Testis (tissue), 3 donors: ENCODE data around the gene AGO3. TPM values are rescaled to one million over a fixed set of nuclear protein-coding genes. Genes with fewer than 3 reads are reported as not detected.

Source experiments
- DNase-seq: peaks from one replicate; pipeline ENCODE4 v3.0.0-alpha.2; 2019
- H3K27ac ChIP-seq, 2 donors: fragments of 200-600 bp; sonication (generic); one replicate each; pipeline ENCODE4 v1.5.1; 2019
- H3K27me3 ChIP-seq: fragments of 200-600 bp; sonication (generic); one replicate; pipeline ENCODE4 v1.5.1; 2019
- H3K36me3 ChIP-seq: fragments of 200-600 bp; sonication (generic); one replicate; pipeline ENCODE4 v1.5.1; 2017; ENCODE audit warnings: low read depth; ENCODE audit errors: missing control alignments
- H3K4me1 ChIP-seq: fragments of 200-600 bp; sonication (generic); one replicate; pipeline ENCODE4 v1.5.1; 2019
- H3K4me3 ChIP-seq, 2 donors: fragments of 200-600 bp; sonication (generic); one replicate each; pipeline ENCODE4 v1.5.1; 2017 to 2019
- H3K9me3 ChIP-seq: fragments of 200-600 bp; sonication (generic); one replicate; pipeline ENCODE4 v1.5.1; 2017
- POLR2A ChIP-seq: fragments of 450-650 bp; IDR thresholded peaks from one replicate; pipeline ENCODE4 v1.6.1; 2017; ENCODE audit warnings: antibody characterized with exemption, mild to moderate bottlenecking, moderate library complexity
- WGBS, 2 donors: methylation state at CpG; one replicate each; pipeline ENCODE4 v1.1.5; 2018; 5-methylcytosine and 5-hydroxymethylcytosine counted together
- intact Hi-C: fragments of 100-400 bp; cut with DNase I; formaldehyde crosslinking; loops from one replicate; pipeline ENCODE4 v1.15.1; 2023; ENCODE audit warnings: low total_unique reads
- polyA plus RNA-seq: library from polyadenylated mRNA; stranded (reverse); fragments of 350-450 nt; fragmentation: Illumina TruSeq; extraction: RNeasy Lipid Tissue Mini Kit (QIAGEN cat#74804); gene quantifications from one replicate; pipeline ENCODE4 v1.2.3, GENCODE V29; 2014; ENCODE audit warnings: low read depth, low replicate concordance; ENCODE audit not compliant: insufficient read depth
- total RNA-seq, 2 donors: library from RNA; depleted of rRNA; stranded (reverse); fragments of >200 nt; gene quantifications; one replicate each; pipeline ENCODE4 v1.2.3, GENCODE V29; 2016
- TF ChIP-seq, protein P1 (sequence below), 3 experiments: fragments of 450-650 bp in 2 of 3; fragments of 200-600 bp in 1 of 3; sonication (generic) in 1 of 3; IDR thresholded peaks; one replicate each; pipeline ENCODE4 v1.5.1; 2016 to 2019; ENCODE audit warnings: antibody characterized with exemption in 3 of 3, mild to moderate bottlenecking in 2 of 3, moderate library complexity in 1 of 3

Gene AGO3
- total and polyA plus RNA-seq, 3 donors from 2014 or later: 22.4 to 47.2 (median 42.6) TPM

DNA sequence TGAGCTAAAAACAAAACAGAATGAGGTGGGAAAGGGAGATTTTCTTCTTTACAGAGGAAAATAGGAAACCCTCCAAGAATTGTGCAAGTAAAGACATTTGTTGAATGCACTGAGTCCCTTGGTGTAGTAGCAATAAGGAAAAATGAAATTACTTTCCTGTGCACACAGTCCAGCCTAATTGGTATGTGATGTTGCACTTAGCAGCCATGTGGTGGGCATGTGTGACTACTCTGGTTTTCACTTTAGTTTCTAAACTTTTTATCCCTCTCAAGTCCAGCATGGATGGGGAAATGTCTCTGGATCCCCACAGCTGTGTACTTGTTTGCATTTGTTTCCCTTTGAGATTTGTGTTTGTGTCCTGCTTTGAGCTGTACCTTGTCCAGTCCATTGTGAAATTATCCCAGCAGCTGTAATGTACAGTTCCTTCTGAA is 7.1 kb upstream of the AGO3 start:
- H3K4me3 ChIP-seq: no peak overlapping the region
- DNase-seq: no peak
- no peaks in the 10 kb centered on the region for H3K9me3 ChIP-seq
- TF ChIP-seq, protein P1, sequence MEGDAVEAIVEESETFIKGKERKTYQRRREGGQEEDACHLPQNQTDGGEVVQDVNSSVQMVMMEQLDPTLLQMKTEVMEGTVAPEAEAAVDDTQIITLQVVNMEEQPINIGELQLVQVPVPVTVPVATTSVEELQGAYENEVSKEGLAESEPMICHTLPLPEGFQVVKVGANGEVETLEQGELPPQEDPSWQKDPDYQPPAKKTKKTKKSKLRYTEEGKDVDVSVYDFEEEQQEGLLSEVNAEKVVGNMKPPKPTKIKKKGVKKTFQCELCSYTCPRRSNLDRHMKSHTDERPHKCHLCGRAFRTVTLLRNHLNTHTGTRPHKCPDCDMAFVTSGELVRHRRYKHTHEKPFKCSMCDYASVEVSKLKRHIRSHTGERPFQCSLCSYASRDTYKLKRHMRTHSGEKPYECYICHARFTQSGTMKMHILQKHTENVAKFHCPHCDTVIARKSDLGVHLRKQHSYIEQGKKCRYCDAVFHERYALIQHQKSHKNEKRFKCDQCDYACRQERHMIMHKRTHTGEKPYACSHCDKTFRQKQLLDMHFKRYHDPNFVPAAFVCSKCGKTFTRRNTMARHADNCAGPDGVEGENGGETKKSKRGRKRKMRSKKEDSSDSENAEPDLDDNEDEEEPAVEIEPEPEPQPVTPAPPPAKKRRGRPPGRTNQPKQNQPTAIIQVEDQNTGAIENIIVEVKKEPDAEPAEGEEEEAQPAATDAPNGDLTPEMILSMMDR (IDR thresholded peaks at IDR 0.05): no peak
- no peak for TF ChIP-seq POLR2A
- no peak overlapping the region for H3K27ac ChIP-seq
- H3K27me3 ChIP-seq: no peaks in the 10 kb centered on the region
- no peaks in the 10 kb centered on the region for H3K4me1 ChIP-seq
- intact Hi-C loops: no loop called here
- H3K36me3 ChIP-seq: no peaks in the 10 kb centered on the region

DNA sequence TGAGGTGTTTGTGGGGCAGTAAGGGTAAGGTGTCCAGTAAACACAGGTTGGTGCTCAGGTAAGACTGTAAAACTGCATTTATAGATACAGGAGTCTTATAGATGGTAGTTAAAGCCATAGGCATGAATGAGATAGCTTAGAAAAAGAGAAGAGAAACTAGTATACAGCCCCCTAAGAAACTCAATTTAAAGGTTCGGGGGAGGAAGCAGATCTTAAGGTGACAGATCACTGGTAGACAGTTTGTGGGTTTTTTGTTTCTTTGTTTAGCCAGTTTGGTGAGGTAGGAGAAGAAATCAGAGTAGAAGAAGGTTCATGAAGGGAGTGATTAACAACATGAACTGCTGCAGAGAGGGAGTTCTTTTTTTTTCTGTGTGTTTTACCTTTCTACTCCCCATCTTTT is 6.1 kb upstream of the AGO3 start:
- WGBS, 2 donors: 90 to 96% methylated on average over 1 of the region's 1 CpG
- Histone ChIP-seq H3K27ac (no peak overlapping the region), H3K4me1 (peaks cover 3% of the 10 kb centered on the region), H3K9me3 (no peaks in the 10 kb centered on the region), H3K36me3 (no peaks in the 10 kb centered on the region), H3K27me3 (no peaks in the 10 kb centered on the region), H3K4me3 (no peak overlapping the region)
- intact Hi-C loops: no loop called here
- TF ChIP-seq, protein P1 (IDR thresholded peaks at IDR 0.05): no peak
- TF ChIP-seq POLR2A: no peak
- no peak for DNase-seq

DNA sequence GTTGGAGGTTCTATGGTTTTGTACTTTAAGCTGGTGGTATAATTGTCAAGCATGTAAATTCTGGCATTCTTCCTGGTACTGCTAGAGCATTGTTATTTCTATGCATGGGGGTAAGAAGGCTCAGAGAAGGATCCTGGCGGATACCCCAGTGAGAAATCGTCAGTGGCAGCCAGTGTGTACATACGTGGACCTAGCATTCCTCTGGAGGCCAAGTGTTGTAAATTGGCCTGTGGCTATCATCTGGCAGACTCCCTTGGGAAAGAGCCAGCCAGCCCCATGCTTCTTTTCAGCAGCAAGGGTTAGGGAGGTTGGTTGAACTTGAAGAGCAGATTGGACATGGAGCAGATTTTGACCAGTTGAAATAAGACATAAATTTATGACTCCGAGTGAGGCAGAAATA is 5.2 kb upstream of the AGO3 start:
- H3K9me3 ChIP-seq: no peaks in the 10 kb centered on the region
- H3K27me3 ChIP-seq: no peaks in the 10 kb centered on the region
- no peak for TF ChIP-seq POLR2A
- TF ChIP-seq, protein P1 (IDR thresholded peaks at IDR 0.05): no peak
- H3K4me3 ChIP-seq: no peak overlapping the region
- no peak for DNase-seq
- H3K36me3 ChIP-seq: no peaks in the 10 kb centered on the region
- intact Hi-C loops: no loop called here
- WGBS, 2 donors: 51 to 70% methylated on average over 4 of the region's 4 CpGs
- H3K4me1 ChIP-seq: peaks cover 7% of the 10 kb centered on the region
- no peak overlapping the region for H3K27ac ChIP-seq

DNA sequence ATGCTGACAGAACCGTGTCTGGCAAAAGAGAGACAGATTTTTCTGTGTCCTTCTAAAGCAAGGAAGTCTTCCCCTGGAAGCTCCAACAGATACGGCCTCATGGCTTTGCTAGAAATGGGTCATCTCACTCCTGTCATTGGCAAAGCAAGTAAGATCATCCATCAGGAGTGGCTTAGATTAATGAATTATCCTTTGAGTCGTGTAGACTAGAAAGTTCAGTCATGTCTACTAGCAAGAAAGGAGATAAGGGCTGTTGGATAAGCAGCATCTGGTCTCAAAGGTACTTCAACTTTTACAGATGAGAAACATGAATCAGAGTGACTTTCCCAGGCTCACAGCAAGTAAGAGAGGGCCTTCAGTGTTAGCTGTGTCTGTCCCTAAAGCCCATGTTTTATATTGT is 3.4 kb upstream of the AGO3 start:
- WGBS, 2 donors: 68 to 87% methylated on average over 3 of the region's 3 CpGs
- no peak overlapping the region for H3K27ac ChIP-seq
- H3K36me3 ChIP-seq: no peaks in the 10 kb centered on the region
- no peaks in the 10 kb centered on the region for H3K9me3 ChIP-seq
- peaks cover 7% of the 10 kb centered on the region for H3K4me1 ChIP-seq
- intact Hi-C loops: no loop called here
- no peak overlapping the region for H3K4me3 ChIP-seq
- no peak for DNase-seq
- no peaks in the 10 kb centered on the region for H3K27me3 ChIP-seq
- TF ChIP-seq, protein P1 (IDR thresholded peaks at IDR 0.05): no peak
- TF ChIP-seq POLR2A: no peak

DNA sequence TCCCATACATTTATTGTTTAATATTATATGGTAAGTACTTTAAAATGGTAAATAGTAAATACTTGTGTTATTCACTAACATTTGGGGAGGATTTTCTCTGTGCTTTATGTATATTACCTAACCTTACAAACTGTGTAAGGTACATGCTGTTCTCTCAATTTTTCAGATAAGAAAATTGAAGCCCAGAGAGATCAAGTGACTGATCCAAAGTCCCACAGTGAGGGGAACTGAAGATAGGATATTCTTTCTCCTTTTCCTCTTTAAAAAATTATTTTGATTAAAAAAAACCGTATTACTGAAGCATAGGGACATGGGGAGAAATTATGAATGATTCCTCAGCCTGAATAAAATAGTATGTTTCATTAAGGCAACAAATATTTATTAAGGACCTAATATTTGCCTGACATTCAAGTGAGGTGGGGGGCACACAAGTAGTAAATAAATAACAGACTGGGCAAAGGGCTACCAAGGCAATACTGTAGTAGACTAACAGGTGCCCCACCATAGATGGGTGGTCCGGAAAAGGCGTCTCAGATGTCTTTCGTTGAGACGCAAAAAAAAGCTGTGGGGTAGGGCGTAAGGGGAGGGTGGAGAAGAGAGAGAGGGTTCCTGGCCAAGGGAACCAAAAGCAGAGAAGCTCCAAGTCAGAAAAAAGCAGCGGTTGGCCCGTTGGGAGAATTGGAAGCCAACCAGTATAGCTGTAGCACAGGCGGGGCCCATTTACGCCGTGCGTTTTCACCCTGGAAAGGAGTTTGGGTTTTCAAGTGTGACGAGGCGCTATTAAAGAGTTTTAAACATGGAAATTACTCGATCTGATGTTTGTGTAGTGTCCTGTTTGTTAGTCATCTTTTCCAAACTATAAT is 944 bp upstream of the AGO3 start:
- intact Hi-C loops: no loop called here
- no peak for TF ChIP-seq POLR2A
- TF ChIP-seq, protein P1 (IDR thresholded peaks at IDR 0.05): no peak
- Histone ChIP-seq H3K27ac (peak overlapping the region; percentile 98 to 100), H3K36me3 (no peaks in the 10 kb centered on the region), H3K4me3 (peak overlapping the region; percentile 95 to 97), H3K27me3 (no peaks in the 10 kb centered on the region), H3K9me3 (no peaks in the 10 kb centered on the region), H3K4me1 (peaks cover 12% of the 10 kb centered on the region)
- 1 to 2% methylated on average over 15 of the region's 15 CpGs for WGBS, 2 donors
- peak; percentile 78 for DNase-seq
